Choroid plexus epithelial cell (primary cell): ENCODE measurements around the gene GPM6B.
"Not testable (repeated sequence)": the region's sequence is repeated elsewhere in the genome, so short reads cannot be mapped to it uniquely, and the experiment has no call there.

ENCODE experiments used
- DNase-seq: peaks from one replicate; pipeline ENCODE4 v3.0.0-alpha.2; 2010; ENCODE audit warnings: low read depth
- H3K4me3 ChIP-seq: 2 replicates; pipeline ENCODE4 v1.5.1; 2011; ENCODE audit warnings: low read depth, mild to moderate bottlenecking, control low read depth, low read length, moderate library complexity
- CTCF ChIP-seq: conservative IDR thresholded peaks from 2 replicates; pipeline ENCODE4 v1.5.1; 2011; ENCODE audit warnings: low read depth, mild to moderate bottlenecking, control low read depth, inconsistent platforms, low read length, moderate library complexity

The GPM6B gene

GRCh38 chrX:13734278-13735172, 82.4 kb downstream of the GPM6B start, which contains the start of the genes OFD1 and TRAPPC2:
OFD1 (plus strand) TSS chrX:13734748; CDS start chrX:13735072, 324 bp downstream.
TRAPPC2 (minus strand) TSS chrX:13734620; CDS start chrX:13719963, 14,657 bp downstream.
- H3K4me3 ChIP-seq: peak within 1 kb of the TSS; percentile 77
- TF ChIP-seq CTCF: no peak
- peak; percentile 95 for DNase-seq

- no peak for DNase-seq
Observed at GRCh38 chrX:13733506-13733905, 83.4 kb downstream of the GPM6B start.

GRCh38 chrX:13732246-13733067, 84.4 kb downstream of the GPM6B start:
- TF ChIP-seq CTCF: no peak
- H3K4me3 ChIP-seq: no peak overlapping the region
- no peak for DNase-seq

More at GRCh38 chrX:13733506-13733905, 83.4 kb downstream of the GPM6B start:
- TF ChIP-seq CTCF: no peak
- peak overlapping the region; percentile 77 for H3K4me3 ChIP-seq

DNA sequence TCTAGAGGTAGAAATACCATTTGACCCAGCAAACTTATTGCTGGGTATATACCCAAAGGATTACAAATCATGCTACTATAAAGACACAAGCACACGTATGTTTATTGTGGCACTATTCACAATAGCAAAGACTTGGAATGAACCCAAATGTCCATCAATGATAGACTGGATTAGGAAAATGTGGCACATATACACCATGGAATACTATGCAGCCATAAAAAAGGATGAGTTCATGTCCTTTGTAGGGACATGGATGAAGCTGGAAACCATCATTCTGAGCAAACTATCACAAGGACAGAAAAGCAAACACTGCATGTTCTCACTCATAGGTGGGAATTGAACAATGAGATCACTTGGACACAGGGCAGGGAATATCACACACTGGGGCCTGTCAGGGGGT, 86.4 kb downstream of the GPM6B start:
- DNase-seq, H3K4me3 ChIP-seq: not testable (repeated sequence)

DNA sequence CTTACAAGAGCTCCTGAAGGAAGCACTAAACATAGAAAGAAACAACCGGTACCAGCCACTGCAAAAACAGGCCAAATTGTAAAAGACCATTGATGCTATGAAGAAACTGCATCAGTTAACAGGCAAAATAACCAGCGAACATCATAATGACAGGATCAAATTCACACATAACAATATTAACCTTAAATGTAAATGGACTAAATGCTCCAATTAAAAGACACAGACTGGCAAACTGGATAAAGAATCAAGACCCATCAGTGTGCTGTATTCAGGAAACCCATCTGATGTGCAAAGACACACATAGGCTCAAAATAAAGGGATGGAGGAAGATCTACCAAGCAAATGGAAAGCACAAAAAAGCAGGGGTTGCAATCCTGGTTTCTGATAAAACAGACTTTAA, 90.3 kb downstream of the GPM6B start:
- DNase-seq, H3K4me3 ChIP-seq: not testable (repeated sequence)

- H3K4me3 ChIP-seq, DNase-seq: not testable (repeated sequence)
Observed at GRCh38 chrX:13724878-13725277, 92.0 kb downstream of the GPM6B start.

DNA sequence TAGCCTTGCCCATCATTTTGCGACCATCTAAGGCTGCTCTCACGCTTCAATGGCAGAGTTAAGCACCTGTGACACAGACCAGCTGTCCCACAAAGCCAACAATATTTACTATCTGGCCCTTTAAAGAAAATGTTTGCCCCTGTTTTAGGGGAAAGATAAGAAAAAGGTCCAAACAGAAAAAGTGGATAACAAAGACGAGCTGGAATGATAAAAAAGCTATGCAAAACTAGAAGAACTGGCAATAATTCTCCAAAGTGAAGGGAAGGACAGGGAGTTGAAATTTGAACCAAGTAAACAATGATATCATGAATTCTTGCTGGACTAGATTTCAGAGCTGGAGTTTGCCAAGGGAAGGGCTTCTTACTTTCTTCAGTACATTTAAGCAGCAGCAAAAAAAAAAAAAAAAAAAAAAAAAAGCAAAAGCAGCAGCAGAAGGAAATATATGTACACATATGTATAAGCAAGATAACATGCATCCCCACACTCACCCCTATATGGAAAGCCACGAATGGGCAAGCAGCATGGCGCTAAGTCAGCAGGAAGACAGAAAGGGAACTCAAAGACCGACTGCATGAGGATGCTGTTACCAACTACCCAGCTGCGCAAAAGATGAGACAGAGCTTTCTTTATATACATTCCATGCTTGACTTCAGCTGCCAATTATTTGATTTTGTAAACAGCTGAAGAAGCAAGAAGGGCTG, 94.9 kb downstream of the GPM6B start:
- TF ChIP-seq CTCF: no peak
- peak; percentile 81 for DNase-seq
- no peak overlapping the region for H3K4me3 ChIP-seq

- H3K4me3 ChIP-seq: no peak overlapping the region
- no peak for TF ChIP-seq CTCF
- no peak for DNase-seq
Observed at GRCh38 chrX:13721371-13721770, 95.5 kb downstream of the GPM6B start.
